Esophagus muscularis mucosa (tissue), 4 donors: ENCODE measurements around the gene PLD2. TPM values are rescaled to one million over a fixed set of nuclear protein-coding genes. Genes with fewer than 3 reads are reported as not detected.

Experiments used
- DNase-seq: peaks from one replicate; pipeline ENCODE4 v3.0.0-alpha.2; 2017; ENCODE audit errors: extremely low spot score
- H3K27ac ChIP-seq, 4 donors: fragments of 200-600 bp; sonication (generic); replicated peaks in 1 of 4; 1 replicate in 3 of 4; 2 replicates in 1 of 4; pipeline ENCODE4 v1.5.1; 2016 to 2019; ENCODE audit warnings: mild to moderate bottlenecking in 1 of 4
- H3K27me3 ChIP-seq, 4 donors: fragments of 200-600 bp; sonication (generic); one replicate each; pipeline versions ENCODE4 v1.5.1 to v1.6.0; 2016 to 2019
- H3K36me3 ChIP-seq, 4 donors: fragments of 200-600 bp; sonication (generic); one replicate each; pipeline ENCODE4 v1.5.1; 2016 to 2019
- H3K4me1 ChIP-seq, 4 donors: fragments of 200-600 bp; sonication (generic); one replicate each; pipeline ENCODE4 v1.5.1; 2016 to 2019
- H3K4me3 ChIP-seq, 4 donors: fragments of 200-600 bp; sonication (generic); 1 replicate in 2 of 4; 2 replicates in 2 of 4; pipeline ENCODE4 v1.5.1; 2016 to 2019; ENCODE audit warnings: mild to moderate bottlenecking in 4 of 4, moderate library complexity in 1 of 4
- H3K9me3 ChIP-seq, 4 donors: fragments of 200-600 bp; sonication (generic); 1 replicate in 3 of 4; 2 replicates in 1 of 4; pipeline ENCODE4 v1.5.1; 2016 to 2019
- CTCF ChIP-seq, 3 experiments: fragments of 200-600 bp in 2 of 3; fragments of 450-650 bp in 1 of 3; sonication (generic) in 2 of 3; IDR thresholded peaks; one replicate each; pipeline ENCODE4 v1.5.1; 2017 to 2019; ENCODE audit warnings: antibody characterized with exemption in 3 of 3, mild to moderate bottlenecking in 2 of 3, moderate library complexity in 1 of 3
- EP300 ChIP-seq: sonication (generic); formaldehyde crosslinking; IDR thresholded peaks from one replicate; pipeline ENCODE4 v1.6.1; 2017; ENCODE audit warnings: antibody characterized with exemption
- POLR2A ChIP-seq: fragments of 450-650 bp; IDR thresholded peaks from one replicate; pipeline ENCODE4 v1.6.1; 2017; ENCODE audit warnings: antibody characterized with exemption, moderate library complexity, mild to moderate bottlenecking, low read depth
- POLR2AphosphoS5 ChIP-seq, 2 donors: sonication (generic); formaldehyde crosslinking; IDR thresholded peaks; one replicate each; pipeline ENCODE4 v1.6.1; 2017; ENCODE audit warnings: antibody characterized with exemption in 2 of 2
- WGBS: methylation state at CpG from one replicate; pipeline ENCODE4 v1.1.5; 2018; 5-methylcytosine and 5-hydroxymethylcytosine counted together
- intact Hi-C: fragments of 100-400 bp; cut with DNase I; formaldehyde crosslinking; loops from one replicate; pipeline ENCODE4 v1.15.1; 2023
- total RNA-seq, 4 donors: library from RNA; depleted of rRNA; stranded (reverse); fragments of >200 nt; gene quantifications; one replicate each; pipeline versions ENCODE4 v1.1.0 to v1.2.1, GENCODE V29; 2016

Gene PLD2
- total RNA-seq, 4 donors from 2014 or later: 9.6 to 15.2 (median 12.0) TPM

GRCh38 chr17:4788807-4789700 lies 17.9 kb upstream of the PLD2 start, which contains the start of gene GLTPD2:
GLTPD2 (plus strand) TSS chr17:4788964; CDS start chr17:4789012, 48 bp downstream.
- TF ChIP-seq POLR2AphosphoS5 (IDR thresholded peaks at IDR 0.05) (no peak), CTCF (IDR thresholded peaks at IDR 0.05) (no peak), POLR2A (no peak), EP300 (no peak)
- DNase-seq: no peak
- Histone ChIP-seq H3K9me3 (no peaks in the 10 kb centered on the region), H3K4me3 (peak within 1 kb of the TSS; percentile 71 to 84 (median 74)), H3K36me3 (no peaks in the 10 kb centered on the region), H3K4me1 (peaks cover 36 to 50% (median 49%) of the 10 kb centered on the region in 4 donors), H3K27me3 (peaks cover 0 to 17% (median 4%) of the 10 kb centered on the region in 4 donors), H3K27ac (peak within 1 kb of the TSS; percentile 94 to 98 (median 98))
- WGBS: 18% methylated on average over 17 of the region's 62 CpGs
- intact Hi-C loops: loop anchor here (2.0 kb wide), 1 partner anchor 56 kb away; no protein-coding TSS in a partner anchor

- WGBS: 0% methylated on average over 20 of the region's 25 CpGs
- Histone ChIP-seq H3K9me3 (no peaks in the 10 kb centered on the region), H3K4me3 (peak overlapping the region; percentile 71 to 84 (median 74)), H3K27ac (peak overlapping the region; percentile 94 to 98 (median 98)), H3K27me3 (peaks cover 0 to 13% (median 4%) of the 10 kb centered on the region in 4 donors), H3K4me1 (peaks cover 36 to 50% (median 49%) of the 10 kb centered on the region in 4 donors), H3K36me3 (no peaks in the 10 kb centered on the region)
- intact Hi-C loops: loop anchor here (2.0 kb wide), 1 partner anchor 57 kb away; no protein-coding TSS in a partner anchor
- no peak for DNase-seq
- no peak for TF ChIP-seq POLR2A
- no peak for TF ChIP-seq POLR2AphosphoS5 (IDR thresholded peaks at IDR 0.05)
- TF ChIP-seq EP300: no peak
- no peak for TF ChIP-seq CTCF (IDR thresholded peaks at IDR 0.05)
Observed at GRCh38 chr17:4789701-4789950, 17.3 kb upstream of the PLD2 start.

DNA sequence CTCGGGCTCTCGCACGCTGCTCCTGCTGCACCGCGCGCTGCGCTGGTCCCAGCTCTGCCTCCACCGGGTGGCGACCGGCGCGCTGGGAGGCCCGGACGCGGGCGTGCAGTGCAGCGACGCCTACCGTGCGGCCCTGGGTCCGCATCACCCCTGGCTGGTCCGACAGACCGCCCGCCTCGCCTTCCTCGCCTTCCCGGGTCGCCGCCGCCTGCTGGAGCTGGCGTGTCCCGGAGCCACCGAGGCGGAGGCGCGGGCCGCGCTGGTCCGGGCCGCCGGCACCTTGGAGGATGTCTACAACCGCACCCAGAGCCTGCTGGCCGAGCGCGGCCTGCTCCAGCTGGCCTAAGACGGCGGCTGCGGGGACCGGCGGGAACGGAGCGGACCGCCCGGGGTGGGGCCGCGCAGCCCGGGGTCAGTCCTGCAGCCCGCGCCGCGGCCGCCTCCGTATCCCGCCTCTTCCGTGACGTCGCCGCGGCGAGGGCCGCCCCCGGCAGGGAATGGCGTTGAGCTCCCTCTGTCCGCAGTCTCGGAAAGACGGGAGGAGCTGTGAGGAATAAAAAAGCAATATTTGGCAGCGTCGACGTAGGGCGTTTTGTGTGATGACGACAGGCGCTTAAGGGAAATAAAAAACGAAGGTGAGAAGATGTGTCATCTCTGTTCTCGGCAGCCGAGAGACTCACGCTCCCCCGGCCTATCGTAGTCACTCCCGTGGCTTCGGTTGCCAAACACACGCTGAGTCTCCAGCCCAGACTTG lies 16.8 kb upstream of the PLD2 start:
- TF ChIP-seq EP300 (no peak), POLR2A (peak; percentile 54), POLR2AphosphoS5 (IDR thresholded peaks at IDR 0.05) (peak; percentile 73 to 94), CTCF (IDR thresholded peaks at IDR 0.05) (peak; percentile 81 to 85 (median 82))
- Histone ChIP-seq H3K9me3 (no peaks in the 10 kb centered on the region), H3K27me3 (peaks cover 0 to 9% (median 3%) of the 10 kb centered on the region in 4 donors), H3K4me1 (peaks cover 33 to 47% (median 45%) of the 10 kb centered on the region in 4 donors), H3K36me3 (no peaks in the 10 kb centered on the region), H3K4me3 (peak overlapping the region; percentile 71 to 84 (median 74)), H3K27ac (peak overlapping the region; percentile 94 to 98 (median 98))
- peak; percentile 94 for DNase-seq
- 0% methylated on average over 19 of the region's 91 CpGs for WGBS
- intact Hi-C loops: loop anchor here (2.0 kb wide), 1 partner anchor 57 kb away; no protein-coding TSS in a partner anchor

GRCh38 chr17:4790705-4791088 lies 16.3 kb upstream of the PLD2 start:
- TF ChIP-seq POLR2A (no peak), EP300 (no peak), POLR2AphosphoS5 (IDR thresholded peaks at IDR 0.05) (no peak), CTCF (IDR thresholded peaks at IDR 0.05) (no peak)
- peaks cover 30 to 44% (median 40%) of the 10 kb centered on the region in 4 donors for H3K4me1 ChIP-seq
- peak overlapping the region; percentile 94 to 98 (median 98) for H3K27ac ChIP-seq
- intact Hi-C loops: no loop called here
- H3K9me3 ChIP-seq: no peaks in the 10 kb centered on the region
- no peaks in the 10 kb centered on the region for H3K36me3 ChIP-seq
- WGBS: 49% methylated on average over 7 of the region's 7 CpGs
- H3K27me3 ChIP-seq: peaks cover 0 to 3% (median under 1%) of the 10 kb centered on the region in 4 donors
- peak overlapping the region; percentile 71 to 84 (median 74) for H3K4me3 ChIP-seq
- DNase-seq: no peak
